ENCODE results near the gene B3GNT5.

The B3GNT5 gene

DNA sequence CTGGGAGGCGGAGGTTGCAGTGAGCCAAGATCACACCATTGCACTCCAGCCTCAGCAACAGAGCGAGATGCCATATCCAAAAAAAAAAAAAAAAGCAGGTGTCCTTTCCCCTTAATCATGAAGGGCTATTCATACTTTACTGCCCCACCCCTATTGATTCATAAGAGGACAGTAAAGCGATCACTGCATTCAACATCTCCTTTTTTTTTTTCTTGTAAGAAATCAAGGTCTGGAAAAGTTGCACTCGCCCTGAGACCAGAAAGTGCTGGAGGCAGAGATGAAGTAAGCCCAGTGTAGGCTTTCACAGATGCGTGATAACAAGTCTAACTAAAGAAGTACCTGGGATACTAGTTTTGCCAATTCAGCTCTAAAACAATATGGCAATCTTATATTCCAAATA, 24.2 kb downstream of the B3GNT5 start:
- H3K4me3 ChIP-seq (replicated peaks in 1 of 2; ENCODE audit: low read depth in 2 of 2, low read length in 2 of 2): no peak overlapping the region
- DNase-seq (ENCODE audit: low read depth in 2 of 2): no peak
- TF ChIP-seq CTCF (IDR thresholded peaks at IDR 0.05; ENCODE audit: low read depth, low read length): no peak

GRCh38 chr3:183278479-183279088, 25.5 kb downstream of the B3GNT5 start:
- DNase-seq (ENCODE audit: low read depth in 2 of 2): peak in 1 of 2 donors; percentile 71
- no peak for TF ChIP-seq CTCF (IDR thresholded peaks at IDR 0.05; ENCODE audit: low read depth, low read length)
- no peak overlapping the region for H3K4me3 ChIP-seq (replicated peaks in 1 of 2; ENCODE audit: low read depth in 2 of 2, low read length in 2 of 2)

DNA sequence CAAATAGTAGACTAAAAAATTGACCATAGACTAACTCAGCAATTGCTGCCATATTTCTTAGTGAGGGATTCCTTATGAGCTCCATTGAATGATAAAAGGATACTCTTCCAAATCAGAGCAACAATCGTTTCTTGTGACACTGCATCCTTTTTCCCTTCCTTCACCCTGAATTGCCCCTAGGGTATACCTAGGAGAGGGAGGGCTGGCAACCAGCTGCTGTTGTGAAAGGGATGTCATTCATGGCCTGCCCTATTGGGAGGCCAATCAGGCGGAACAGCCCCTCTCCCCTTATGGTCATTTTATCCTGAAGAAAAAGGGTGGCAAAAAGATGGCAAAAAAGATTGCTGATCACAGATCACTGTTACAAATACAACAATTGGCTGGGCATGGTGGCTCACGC, 26.3 kb downstream of the B3GNT5 start:
- H3K4me3 ChIP-seq (replicated peaks in 1 of 2; ENCODE audit: low read depth in 2 of 2, low read length in 2 of 2): no peak overlapping the region
- TF ChIP-seq CTCF (IDR thresholded peaks at IDR 0.05; ENCODE audit: low read depth, low read length): no peak
- DNase-seq (ENCODE audit: low read depth in 2 of 2): no peak

- TF ChIP-seq CTCF (IDR thresholded peaks at IDR 0.05; ENCODE audit: low read depth, low read length): no peak
- DNase-seq (ENCODE audit: low read depth in 2 of 2): no peak
- no peak overlapping the region for H3K4me3 ChIP-seq (replicated peaks in 1 of 2; ENCODE audit: low read depth in 2 of 2, low read length in 2 of 2)
These were observed 28.2 kb downstream of the B3GNT5 start for GRCh38 chr3:183281126-183281797.

GRCh38 chr3:183283886-183284285, 30.8 kb downstream of the B3GNT5 start:
- H3K4me3 ChIP-seq (replicated peaks in 1 of 2; ENCODE audit: low read depth in 2 of 2, low read length in 2 of 2): no peak overlapping the region
- TF ChIP-seq CTCF (IDR thresholded peaks at IDR 0.05; ENCODE audit: low read depth, low read length): no peak
- DNase-seq (ENCODE audit: low read depth in 2 of 2): peak in 1 of 2 donors; percentile 65

- no peak overlapping the region for H3K4me3 ChIP-seq (replicated peaks in 1 of 2; ENCODE audit: low read depth in 2 of 2, low read length in 2 of 2)
- no peak for TF ChIP-seq CTCF (IDR thresholded peaks at IDR 0.05; ENCODE audit: low read depth, low read length)
- DNase-seq (ENCODE audit: low read depth in 2 of 2): no peak
These were observed 31.5 kb downstream of the B3GNT5 start for GRCh38 chr3:183284570-183284969.
